Astrocyte (in vitro differentiated cells and primary cell): ENCODE data around the gene PREX1.

Experiments used
- EZH2 ChIP-seq: IDR thresholded peaks from 2 replicates; pipeline ENCODE4 v1.6.1; 2012; ENCODE audit warnings: mild to moderate bottlenecking, low read length, inconsistent platforms; ENCODE audit not compliant: insufficient read depth
- TF ChIP-seq, protein P1 (sequence below): IDR thresholded peaks from 2 replicates; pipeline ENCODE4 v1.5.1; 2011; ENCODE audit warnings: low read depth, mild to moderate bottlenecking, inconsistent platforms, low read length, moderate library complexity; ENCODE audit not compliant: insufficient read depth

DNA sequence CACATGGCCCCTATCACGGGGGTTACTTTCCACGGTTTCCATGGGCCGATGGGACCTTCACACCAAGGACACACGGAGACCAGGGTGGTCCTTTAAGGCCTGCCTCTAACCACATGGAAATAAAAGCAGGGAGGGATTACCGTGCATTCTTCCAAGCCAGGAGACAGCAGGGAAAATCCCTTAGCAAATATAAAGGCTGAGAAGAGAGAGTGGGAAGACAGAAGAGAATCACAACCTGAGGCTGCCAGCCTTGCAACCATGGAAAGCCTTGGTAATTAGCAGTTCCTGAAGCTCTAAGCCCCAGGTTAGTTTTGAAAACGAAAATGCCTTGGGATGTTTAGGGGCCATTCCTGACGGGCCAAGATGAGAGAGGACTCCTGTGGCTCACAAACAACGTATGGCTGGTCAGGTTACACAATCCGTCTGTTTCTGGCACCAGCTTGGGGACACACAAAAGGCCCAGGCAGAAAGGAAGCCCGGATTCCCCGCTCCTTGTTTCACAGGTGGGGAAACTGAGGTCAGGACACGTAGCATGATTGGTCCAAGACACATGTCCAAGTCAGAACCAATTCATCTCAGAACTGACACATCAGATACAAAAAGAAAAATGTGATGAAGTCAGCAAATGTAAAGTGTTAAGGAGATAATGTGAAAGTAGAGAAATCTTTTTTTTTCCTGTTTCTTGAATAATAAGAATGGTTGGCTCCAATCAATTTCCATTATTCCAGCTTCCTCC, 2.8 kb downstream of the PREX1 start:
- TF ChIP-seq, protein P1, sequence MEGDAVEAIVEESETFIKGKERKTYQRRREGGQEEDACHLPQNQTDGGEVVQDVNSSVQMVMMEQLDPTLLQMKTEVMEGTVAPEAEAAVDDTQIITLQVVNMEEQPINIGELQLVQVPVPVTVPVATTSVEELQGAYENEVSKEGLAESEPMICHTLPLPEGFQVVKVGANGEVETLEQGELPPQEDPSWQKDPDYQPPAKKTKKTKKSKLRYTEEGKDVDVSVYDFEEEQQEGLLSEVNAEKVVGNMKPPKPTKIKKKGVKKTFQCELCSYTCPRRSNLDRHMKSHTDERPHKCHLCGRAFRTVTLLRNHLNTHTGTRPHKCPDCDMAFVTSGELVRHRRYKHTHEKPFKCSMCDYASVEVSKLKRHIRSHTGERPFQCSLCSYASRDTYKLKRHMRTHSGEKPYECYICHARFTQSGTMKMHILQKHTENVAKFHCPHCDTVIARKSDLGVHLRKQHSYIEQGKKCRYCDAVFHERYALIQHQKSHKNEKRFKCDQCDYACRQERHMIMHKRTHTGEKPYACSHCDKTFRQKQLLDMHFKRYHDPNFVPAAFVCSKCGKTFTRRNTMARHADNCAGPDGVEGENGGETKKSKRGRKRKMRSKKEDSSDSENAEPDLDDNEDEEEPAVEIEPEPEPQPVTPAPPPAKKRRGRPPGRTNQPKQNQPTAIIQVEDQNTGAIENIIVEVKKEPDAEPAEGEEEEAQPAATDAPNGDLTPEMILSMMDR: no peak
- TF ChIP-seq EZH2: no peak
